Neural progenitor cell (in vitro differentiated cells): ENCODE measurements around the gene RFPL3.

Experiments used
- CTCF ChIP-seq: fragments of 200-600 bp; sonication (generic); IDR thresholded peaks from 2 replicates; pipeline ENCODE4 v1.5.1; 2017; ENCODE audit warnings: antibody characterized with exemption, mild to moderate bottlenecking
- EZH2 ChIP-seq: fragments of 200-600 bp; sonication (generic); IDR thresholded peaks from 2 replicates; pipeline ENCODE4 v1.6.1; 2017; ENCODE audit warnings: antibody characterized with exemption, mild to moderate bottlenecking, moderate library complexity

GRCh38 chr22:32310777-32311176 lies 46.9 kb upstream of the RFPL3 start:
- TF ChIP-seq CTCF = no peak
- TF ChIP-seq EZH2 = no peak
